ENCODE measurements around the gene JAKMIP3. TPM values are rescaled to one million over a fixed set of nuclear protein-coding genes. Genes with fewer than 3 reads are reported as not detected.

Gene JAKMIP3
- total RNA-seq, 1 donor from 2014 or later = 0.44 TPM

- Mint-ChIP-seq H3K4me1 (ENCODE audit: low read depth, unreplicated experiment) (no peaks in the 10 kb centered on the region), H3K4me3 (ENCODE audit: unreplicated experiment) (no peak overlapping the region), H3K27ac (ENCODE audit: unreplicated experiment) (no peak overlapping the region), H3K9me3 (ENCODE audit: unreplicated experiment) (peaks cover 2% of the 10 kb centered on the region), H3K27me3 (ENCODE audit: unreplicated experiment) (peaks cover 1% of the 10 kb centered on the region), H3K36me3 (ENCODE audit: unreplicated experiment) (no peaks in the 10 kb centered on the region)
- no peak for DNase-seq
- TF ChIP-seq CTCF (IDR thresholded peaks at IDR 0.05; ENCODE audit: partially characterized antibody, unreplicated experiment) = no peak
Observed at GRCh38 chr10:132094581-132095234, 29.0 kb downstream of the JAKMIP3 start.

- Mint-ChIP-seq H3K4me3 (ENCODE audit: unreplicated experiment) (no peak overlapping the region), H3K27me3 (ENCODE audit: unreplicated experiment) (peaks cover 1% of the 10 kb centered on the region), H3K36me3 (ENCODE audit: unreplicated experiment) (no peaks in the 10 kb centered on the region), H3K4me1 (ENCODE audit: low read depth, unreplicated experiment) (no peaks in the 10 kb centered on the region), H3K9me3 (ENCODE audit: unreplicated experiment) (peaks cover 2% of the 10 kb centered on the region), H3K27ac (ENCODE audit: unreplicated experiment) (no peak overlapping the region)
- DNase-seq = no peak
- no peak for TF ChIP-seq CTCF (IDR thresholded peaks at IDR 0.05; ENCODE audit: partially characterized antibody, unreplicated experiment)
Observed at GRCh38 chr10:132095403-132096113, 29.8 kb downstream of the JAKMIP3 start.

GRCh38 chr10:132096223-132096622, 30.5 kb downstream of the JAKMIP3 start:
- TF ChIP-seq CTCF (IDR thresholded peaks at IDR 0.05; ENCODE audit: partially characterized antibody, unreplicated experiment) = no peak
- no peaks in the 10 kb centered on the region for H3K27me3 Mint-ChIP-seq (ENCODE audit: unreplicated experiment)

GRCh38 chr10:132096863-132097478, 31.2 kb downstream of the JAKMIP3 start:
- Mint-ChIP-seq H3K27ac (ENCODE audit: unreplicated experiment) (no peak overlapping the region), H3K4me3 (ENCODE audit: unreplicated experiment) (no peak overlapping the region), H3K36me3 (ENCODE audit: unreplicated experiment) (no peaks in the 10 kb centered on the region), H3K9me3 (ENCODE audit: unreplicated experiment) (peaks cover 2% of the 10 kb centered on the region), H3K27me3 (ENCODE audit: unreplicated experiment) (no peaks in the 10 kb centered on the region), H3K4me1 (ENCODE audit: low read depth, unreplicated experiment) (no peaks in the 10 kb centered on the region)
- no peak for TF ChIP-seq CTCF (IDR thresholded peaks at IDR 0.05; ENCODE audit: partially characterized antibody, unreplicated experiment)
- DNase-seq = no peak

More at GRCh38 chr10:132096223-132096622, 30.5 kb downstream of the JAKMIP3 start:
- no peaks in the 10 kb centered on the region for H3K4me1 Mint-ChIP-seq (ENCODE audit: low read depth, unreplicated experiment)
- no peak overlapping the region for H3K4me3 Mint-ChIP-seq (ENCODE audit: unreplicated experiment)
- H3K27ac Mint-ChIP-seq (ENCODE audit: unreplicated experiment) = no peak overlapping the region
- H3K36me3 Mint-ChIP-seq (ENCODE audit: unreplicated experiment) = no peaks in the 10 kb centered on the region
- peaks cover 2% of the 10 kb centered on the region for H3K9me3 Mint-ChIP-seq (ENCODE audit: unreplicated experiment)
- no peak for DNase-seq
